Esophagus muscularis mucosa (tissue), 3 donors: Measurements from ENCODE around the gene METTL4.

ENCODE experiments used
- POLR2A ChIP-seq: fragments of 450-650 bp; IDR thresholded peaks from one replicate; pipeline ENCODE4 v1.6.1; 2017; ENCODE audit warnings: antibody characterized with exemption, moderate library complexity, mild to moderate bottlenecking, low read depth
- TF ChIP-seq, protein P1 (sequence below), 3 experiments: fragments of 200-600 bp in 2 of 3; fragments of 450-650 bp in 1 of 3; sonication (generic) in 2 of 3; IDR thresholded peaks; one replicate each; pipeline ENCODE4 v1.5.1; 2017 to 2019; ENCODE audit warnings: antibody characterized with exemption in 3 of 3, mild to moderate bottlenecking in 2 of 3, moderate library complexity in 1 of 3

DNA sequence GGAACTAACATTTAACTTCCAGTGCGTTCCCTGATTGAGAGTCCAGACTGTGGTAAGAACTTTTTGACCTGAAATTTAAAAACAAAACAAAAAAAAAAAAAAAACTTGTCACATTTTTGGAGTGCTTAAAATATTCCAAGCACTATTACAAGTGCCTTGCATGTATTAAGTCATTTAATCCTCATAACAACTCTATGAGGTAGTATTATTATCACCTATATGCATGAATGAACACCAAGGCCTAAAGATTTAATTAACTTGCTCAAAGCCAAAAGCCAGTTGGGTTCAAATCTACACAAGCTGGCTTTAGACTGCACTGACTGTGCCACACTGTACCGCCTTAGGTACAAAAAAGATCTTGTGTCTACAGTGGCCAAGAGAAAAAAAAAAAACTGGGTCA, 35.2 kb downstream of the METTL4 start:
- TF ChIP-seq, protein P1, sequence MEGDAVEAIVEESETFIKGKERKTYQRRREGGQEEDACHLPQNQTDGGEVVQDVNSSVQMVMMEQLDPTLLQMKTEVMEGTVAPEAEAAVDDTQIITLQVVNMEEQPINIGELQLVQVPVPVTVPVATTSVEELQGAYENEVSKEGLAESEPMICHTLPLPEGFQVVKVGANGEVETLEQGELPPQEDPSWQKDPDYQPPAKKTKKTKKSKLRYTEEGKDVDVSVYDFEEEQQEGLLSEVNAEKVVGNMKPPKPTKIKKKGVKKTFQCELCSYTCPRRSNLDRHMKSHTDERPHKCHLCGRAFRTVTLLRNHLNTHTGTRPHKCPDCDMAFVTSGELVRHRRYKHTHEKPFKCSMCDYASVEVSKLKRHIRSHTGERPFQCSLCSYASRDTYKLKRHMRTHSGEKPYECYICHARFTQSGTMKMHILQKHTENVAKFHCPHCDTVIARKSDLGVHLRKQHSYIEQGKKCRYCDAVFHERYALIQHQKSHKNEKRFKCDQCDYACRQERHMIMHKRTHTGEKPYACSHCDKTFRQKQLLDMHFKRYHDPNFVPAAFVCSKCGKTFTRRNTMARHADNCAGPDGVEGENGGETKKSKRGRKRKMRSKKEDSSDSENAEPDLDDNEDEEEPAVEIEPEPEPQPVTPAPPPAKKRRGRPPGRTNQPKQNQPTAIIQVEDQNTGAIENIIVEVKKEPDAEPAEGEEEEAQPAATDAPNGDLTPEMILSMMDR (IDR thresholded peaks at IDR 0.05), result no peak
- TF ChIP-seq POLR2A, result no peak
